ENCODE measurements around the gene MYRIP. TPM values are rescaled to one million over a fixed set of nuclear protein-coding genes. Genes with fewer than 3 reads are reported as not detected.

Gene MYRIP
- total and polyA plus RNA-seq, 2 experiments from 2014 or later, result 1.5 to 1.8 TPM

DNA sequence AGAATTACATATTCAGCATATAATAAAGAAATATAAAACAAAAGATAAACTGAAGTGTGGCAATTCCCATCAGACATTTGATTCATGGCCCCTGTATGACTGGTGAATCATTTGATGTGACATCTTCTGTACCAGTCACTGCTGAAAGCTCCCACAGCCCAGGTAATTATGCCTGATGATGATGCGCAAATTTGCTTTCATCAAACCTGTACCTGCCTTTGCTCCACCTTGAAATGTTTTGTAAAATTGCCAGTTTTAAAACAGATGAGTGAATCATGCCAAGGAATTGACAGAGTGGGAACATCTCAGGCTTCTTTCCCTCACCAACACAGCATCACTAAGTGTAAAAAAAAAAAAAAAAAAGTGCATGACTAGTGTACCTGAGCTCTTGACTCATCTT, 433.6 kb downstream of the MYRIP start:
- Mint-ChIP-seq H3K36me3 (ENCODE audit: low read depth) (no peaks in the 10 kb centered on the region), H3K4me1 (peaks cover 8% of the 10 kb centered on the region), H3K9me3 (no peaks in the 10 kb centered on the region), H3K27ac (no peak overlapping the region), H3K4me3 (no peak overlapping the region), H3K27me3 (ENCODE audit: insufficient read depth, low read depth, poor library complexity) (no peaks in the 10 kb centered on the region)
- ATAC-seq (no peak), DNase-seq (ENCODE audit: low spot score) (no peak)
- H3K9me2 ChIP-seq (ENCODE audit: insufficient read depth), result peaks cover 3% of the 10 kb centered on the region; the same call in 1 of the 2 replicates
- H3K4me2 ChIP-seq, result no peak overlapping the region
- no peaks in the 10 kb centered on the region for H3K27me3 ChIP-seq (ENCODE audit: insufficient read depth)
- no peak for TF ChIP-seq JUNB (IDR thresholded peaks at IDR 0.05; ENCODE audit: unreplicated experiment)
- TF ChIP-seq, protein P1, sequence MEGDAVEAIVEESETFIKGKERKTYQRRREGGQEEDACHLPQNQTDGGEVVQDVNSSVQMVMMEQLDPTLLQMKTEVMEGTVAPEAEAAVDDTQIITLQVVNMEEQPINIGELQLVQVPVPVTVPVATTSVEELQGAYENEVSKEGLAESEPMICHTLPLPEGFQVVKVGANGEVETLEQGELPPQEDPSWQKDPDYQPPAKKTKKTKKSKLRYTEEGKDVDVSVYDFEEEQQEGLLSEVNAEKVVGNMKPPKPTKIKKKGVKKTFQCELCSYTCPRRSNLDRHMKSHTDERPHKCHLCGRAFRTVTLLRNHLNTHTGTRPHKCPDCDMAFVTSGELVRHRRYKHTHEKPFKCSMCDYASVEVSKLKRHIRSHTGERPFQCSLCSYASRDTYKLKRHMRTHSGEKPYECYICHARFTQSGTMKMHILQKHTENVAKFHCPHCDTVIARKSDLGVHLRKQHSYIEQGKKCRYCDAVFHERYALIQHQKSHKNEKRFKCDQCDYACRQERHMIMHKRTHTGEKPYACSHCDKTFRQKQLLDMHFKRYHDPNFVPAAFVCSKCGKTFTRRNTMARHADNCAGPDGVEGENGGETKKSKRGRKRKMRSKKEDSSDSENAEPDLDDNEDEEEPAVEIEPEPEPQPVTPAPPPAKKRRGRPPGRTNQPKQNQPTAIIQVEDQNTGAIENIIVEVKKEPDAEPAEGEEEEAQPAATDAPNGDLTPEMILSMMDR (conservative IDR thresholded peaks at IDR 0.05; ENCODE audit: low read depth in 2 of 2), result no peak
- TF ChIP-seq NANOG (IDR thresholded peaks at IDR 0.05; ENCODE audit: borderline replicate concordance), result no peak
- no peak for TF ChIP-seq EZH2 (IDR thresholded peaks at IDR 0.05; ENCODE audit: low read depth, unreplicated experiment)
- TF ChIP-seq ZNF114 (CRISPR knock-in tag; IDR thresholded peaks at IDR 0.05), result no peak
- TF ChIP-seq, protein P2, sequence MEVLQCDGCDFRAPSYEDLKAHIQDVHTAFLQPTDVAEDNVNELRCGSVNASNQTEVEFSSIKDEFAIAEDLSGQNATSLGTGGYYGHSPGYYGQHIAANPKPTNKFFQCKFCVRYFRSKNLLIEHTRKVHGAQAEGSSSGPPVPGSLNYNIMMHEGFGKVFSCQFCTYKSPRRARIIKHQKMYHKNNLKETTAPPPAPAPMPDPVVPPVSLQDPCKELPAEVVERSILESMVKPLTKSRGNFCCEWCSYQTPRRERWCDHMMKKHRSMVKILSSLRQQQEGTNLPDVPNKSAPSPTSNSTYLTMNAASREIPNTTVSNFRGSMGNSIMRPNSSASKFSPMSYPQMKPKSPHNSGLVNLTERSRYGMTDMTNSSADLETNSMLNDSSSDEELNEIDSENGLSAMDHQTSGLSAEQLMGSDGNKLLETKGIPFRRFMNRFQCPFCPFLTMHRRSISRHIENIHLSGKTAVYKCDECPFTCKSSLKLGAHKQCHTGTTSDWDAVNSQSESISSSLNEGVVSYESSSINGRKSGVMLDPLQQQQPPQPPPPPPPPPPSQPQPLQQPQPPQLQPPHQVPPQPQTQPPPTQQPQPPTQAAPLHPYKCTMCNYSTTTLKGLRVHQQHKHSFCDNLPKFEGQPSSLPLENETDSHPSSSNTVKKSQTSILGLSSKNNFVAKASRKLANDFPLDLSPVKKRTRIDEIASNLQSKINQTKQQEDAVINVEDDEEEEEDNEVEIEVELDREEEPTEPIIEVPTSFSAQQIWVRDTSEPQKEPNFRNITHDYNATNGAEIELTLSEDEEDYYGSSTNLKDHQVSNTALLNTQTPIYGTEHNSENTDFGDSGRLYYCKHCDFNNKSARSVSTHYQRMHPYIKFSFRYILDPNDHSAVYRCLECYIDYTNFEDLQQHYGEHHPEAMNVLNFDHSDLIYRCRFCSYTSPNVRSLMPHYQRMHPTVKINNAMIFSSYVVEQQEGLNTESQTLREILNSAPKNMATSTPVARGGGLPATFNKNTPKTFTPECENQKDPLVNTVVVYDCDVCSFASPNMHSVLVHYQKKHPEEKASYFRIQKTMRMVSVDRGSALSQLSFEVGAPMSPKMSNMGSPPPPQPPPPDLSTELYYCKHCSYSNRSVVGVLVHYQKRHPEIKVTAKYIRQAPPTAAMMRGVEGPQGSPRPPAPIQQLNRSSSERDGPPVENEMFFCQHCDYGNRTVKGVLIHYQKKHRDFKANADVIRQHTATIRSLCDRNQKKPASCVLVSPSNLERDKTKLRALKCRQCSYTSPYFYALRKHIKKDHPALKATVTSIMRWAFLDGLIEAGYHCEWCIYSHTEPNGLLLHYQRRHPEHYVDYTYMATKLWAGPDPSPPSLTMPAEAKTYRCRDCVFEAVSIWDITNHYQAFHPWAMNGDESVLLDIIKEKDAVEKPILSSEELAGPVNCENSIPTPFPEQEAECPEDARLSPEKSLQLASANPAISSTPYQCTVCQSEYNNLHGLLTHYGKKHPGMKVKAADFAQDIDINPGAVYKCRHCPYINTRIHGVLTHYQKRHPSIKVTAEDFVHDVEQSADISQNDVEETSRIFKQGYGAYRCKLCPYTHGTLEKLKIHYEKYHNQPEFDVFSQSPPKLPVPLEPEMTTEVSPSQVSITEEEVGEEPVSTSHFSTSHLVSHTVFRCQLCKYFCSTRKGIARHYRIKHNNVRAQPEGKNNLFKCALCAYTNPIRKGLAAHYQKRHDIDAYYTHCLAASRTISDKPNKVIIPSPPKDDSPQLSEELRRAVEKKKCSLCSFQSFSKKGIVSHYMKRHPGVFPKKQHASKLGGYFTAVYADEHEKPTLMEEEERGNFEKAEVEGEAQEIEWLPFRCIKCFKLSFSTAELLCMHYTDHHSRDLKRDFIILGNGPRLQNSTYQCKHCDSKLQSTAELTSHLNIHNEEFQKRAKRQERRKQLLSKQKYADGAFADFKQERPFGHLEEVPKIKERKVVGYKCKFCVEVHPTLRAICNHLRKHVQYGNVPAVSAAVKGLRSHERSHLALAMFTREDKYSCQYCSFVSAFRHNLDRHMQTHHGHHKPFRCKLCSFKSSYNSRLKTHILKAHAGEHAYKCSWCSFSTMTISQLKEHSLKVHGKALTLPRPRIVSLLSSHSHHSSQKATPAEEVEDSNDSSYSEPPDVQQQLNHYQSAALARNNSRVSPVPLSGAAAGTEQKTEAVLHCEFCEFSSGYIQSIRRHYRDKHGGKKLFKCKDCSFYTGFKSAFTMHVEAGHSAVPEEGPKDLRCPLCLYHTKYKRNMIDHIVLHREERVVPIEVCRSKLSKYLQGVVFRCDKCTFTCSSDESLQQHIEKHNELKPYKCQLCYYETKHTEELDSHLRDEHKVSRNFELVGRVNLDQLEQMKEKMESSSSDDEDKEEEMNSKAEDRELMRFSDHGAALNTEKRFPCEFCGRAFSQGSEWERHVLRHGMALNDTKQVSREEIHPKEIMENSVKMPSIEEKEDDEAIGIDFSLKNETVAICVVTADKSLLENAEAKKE (CRISPR knock-in tag; IDR thresholded peaks at IDR 0.05), result no peak
- TF ChIP-seq, protein P3, sequence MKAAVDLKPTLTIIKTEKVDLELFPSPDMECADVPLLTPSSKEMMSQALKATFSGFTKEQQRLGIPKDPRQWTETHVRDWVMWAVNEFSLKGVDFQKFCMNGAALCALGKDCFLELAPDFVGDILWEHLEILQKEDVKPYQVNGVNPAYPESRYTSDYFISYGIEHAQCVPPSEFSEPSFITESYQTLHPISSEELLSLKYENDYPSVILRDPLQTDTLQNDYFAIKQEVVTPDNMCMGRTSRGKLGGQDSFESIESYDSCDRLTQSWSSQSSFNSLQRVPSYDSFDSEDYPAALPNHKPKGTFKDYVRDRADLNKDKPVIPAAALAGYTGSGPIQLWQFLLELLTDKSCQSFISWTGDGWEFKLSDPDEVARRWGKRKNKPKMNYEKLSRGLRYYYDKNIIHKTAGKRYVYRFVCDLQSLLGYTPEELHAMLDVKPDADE (IDR thresholded peaks at IDR 0.05), result no peak
- no peak for TF ChIP-seq STAT1 (IDR thresholded peaks at IDR 0.05; ENCODE audit: unreplicated experiment)
- TF ChIP-seq EZH2phosphoT487 (IDR thresholded peaks at IDR 0.05; ENCODE audit: unreplicated experiment), result no peak
- no peak for TF ChIP-seq ZNF331 (CRISPR knock-in tag; IDR thresholded peaks at IDR 0.05; ENCODE audit: low read depth)
- TF ChIP-seq CREB1 (CRISPR knock-in tag; IDR thresholded peaks at IDR 0.05; ENCODE audit: low read depth), result no peak
- no peaks in the 10 kb centered on the region for H3K79me2 ChIP-seq (replicated peaks; ENCODE audit: insufficient read depth)
- H3K36me3 ChIP-seq (ENCODE audit: insufficient read depth), result no peaks in the 10 kb centered on the region
- no peaks in the 10 kb centered on the region for H3F3A ChIP-seq (replicated peaks; ENCODE audit: low read depth)
- no peak overlapping the region for H2AFZ ChIP-seq
- no peak overlapping the region for H3K27ac ChIP-seq (ENCODE audit: low read depth)
- no peak overlapping the region for H3K4me3 ChIP-seq
- no peaks in the 10 kb centered on the region; the same call in 1 of the 2 replicates for H4K20me1 ChIP-seq (replicated peaks; ENCODE audit: insufficient read depth)
- no peaks in the 10 kb centered on the region; the same call in 1 of the 2 replicates for H3K4me1 ChIP-seq (ENCODE audit: insufficient read depth)
